Natural killer cell treated with Interleukin-12 subunit alpha and Interleukin-12 subunit beta and Interleukin-15 and Interleukin-18, amount 100 ng/mL, for 72 hours (primary cell): ENCODE results near the gene CEP152. TPM values are rescaled to one million over a fixed set of nuclear protein-coding genes. Genes with fewer than 3 reads are reported as not detected.
A peak's percentile ranks its signal among the peaks of the same experiment; 100 is the strongest.
"Not testable (repeated sequence)": the region's sequence is repeated elsewhere in the genome, so short reads cannot be mapped to it uniquely, and the experiment has no call there.

Source experiments
- ATAC-seq, 2 donors: fragments of 150-1000 bp; cut with Tn5 transposase in 1 of 2; sonication (Bioruptor Pico), chemical (Tn5 transposase) in 1 of 2; 2 replicates each; pipeline ENCODE4 v1.10.0; 2021
- DNase-seq: peaks from one replicate; pipeline ENCODE4 v3.0.0; 2022; ENCODE audit warnings: low spot score
- H3K27ac Mint-ChIP-seq, 2 donors: 1 replicate in 1 of 2; 2 replicates in 1 of 2; pipeline ENCODE4 v1.8.0; 2022; ENCODE audit warnings: mixed read lengths in 2 of 2, mild to moderate bottlenecking in 1 of 2, moderate library complexity in 1 of 2
- H3K27me3 Mint-ChIP-seq, 2 donors: 1 replicate in 1 of 2; 2 replicates in 1 of 2; pipeline ENCODE4 v1.8.0; 2022; ENCODE audit warnings: mixed read lengths in 2 of 2
- H3K36me3 Mint-ChIP-seq: one replicate; pipeline ENCODE4 v1.8.0; 2022; ENCODE audit warnings: mixed read lengths
- H3K4me1 Mint-ChIP-seq, 2 donors: 1 replicate in 1 of 2; 2 replicates in 1 of 2; pipeline ENCODE4 v1.8.0; 2022; ENCODE audit warnings: low read depth in 2 of 2, mixed read lengths in 2 of 2, mild to moderate bottlenecking in 1 of 2
- H3K4me3 Mint-ChIP-seq: one replicate; pipeline ENCODE4 v1.8.0; 2022; ENCODE audit warnings: mixed read lengths
- H3K9me3 Mint-ChIP-seq: 2 replicates; pipeline ENCODE4 v1.8.0; 2022; ENCODE audit warnings: mixed read lengths
- total RNA-seq, 2 donors: library from RNA; stranded (reverse); gene quantifications; one replicate each; pipeline ENCODE4 v1.2.3, GENCODE V29; 2022

CEP152 gene
- total RNA-seq, 2 donors from 2014 or later: 16.8 to 42.7 TPM

DNA sequence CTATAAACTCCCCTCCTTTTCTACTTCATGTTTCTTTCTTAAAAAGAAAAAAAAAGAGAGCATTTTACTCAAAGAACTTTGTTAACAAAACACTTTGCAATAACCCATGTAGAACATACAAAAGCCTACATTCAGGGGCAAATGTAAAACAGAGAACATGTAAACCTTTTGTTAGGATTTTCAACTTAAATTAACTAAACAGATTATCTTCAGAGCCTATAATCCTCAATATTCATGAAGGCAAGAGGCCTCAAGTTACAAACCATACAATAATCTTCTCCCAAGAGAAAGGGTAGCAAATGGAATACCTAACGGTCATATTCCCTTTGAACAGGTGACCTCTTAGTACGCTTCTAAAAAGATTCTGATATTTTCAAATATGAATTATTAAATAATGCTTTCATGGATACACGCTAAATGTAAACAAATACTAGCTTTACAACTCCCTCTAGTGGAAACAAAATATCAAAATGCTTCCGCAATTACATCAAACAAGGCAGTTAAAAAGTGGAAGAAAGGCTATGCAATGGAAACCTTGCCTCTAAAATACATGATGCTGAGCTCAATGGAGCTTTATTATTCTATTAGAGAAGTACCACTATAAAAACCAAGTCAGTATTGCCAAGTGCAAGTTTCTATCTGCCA, 9.9 kb downstream of the CEP152 start:
- DNase-seq (no peak), ATAC-seq (no peak)
- Mint-ChIP-seq H3K27ac (no peak overlapping the region), H3K4me3 (no peak overlapping the region), H3K9me3 (no peaks in the 10 kb centered on the region), H3K4me1 (peaks cover 14 to 21% of the 10 kb centered on the region in 2 donors), H3K27me3 (no peaks in the 10 kb centered on the region), H3K36me3 (peaks cover 28% of the 10 kb centered on the region)

- Mint-ChIP-seq H3K4me3 (no peak overlapping the region), H3K9me3 (no peaks in the 10 kb centered on the region), H3K27ac (no peak overlapping the region), H3K4me1 (peaks cover 18 to 25% of the 10 kb centered on the region in 2 donors), H3K36me3 (peaks cover 24% of the 10 kb centered on the region), H3K27me3 (no peaks in the 10 kb centered on the region)
- no peak for ATAC-seq
- DNase-seq: no peak
Measured at GRCh38 chr15:48800245-48800644, 10.6 kb downstream of the CEP152 start.

GRCh38 chr15:48798319-48798718, 12.6 kb downstream of the CEP152 start:
- ATAC-seq (no peak), DNase-seq (no peak)
- H3K27me3 Mint-ChIP-seq: no peaks in the 10 kb centered on the region
- no peak overlapping the region for H3K27ac Mint-ChIP-seq
- peaks cover 24 to 34% of the 10 kb centered on the region in 2 donors for H3K4me1 Mint-ChIP-seq
- H3K9me3 Mint-ChIP-seq: no peaks in the 10 kb centered on the region
- H3K36me3 Mint-ChIP-seq: peaks cover 16% of the 10 kb centered on the region
- H3K4me3 Mint-ChIP-seq: no peak overlapping the region

DNA sequence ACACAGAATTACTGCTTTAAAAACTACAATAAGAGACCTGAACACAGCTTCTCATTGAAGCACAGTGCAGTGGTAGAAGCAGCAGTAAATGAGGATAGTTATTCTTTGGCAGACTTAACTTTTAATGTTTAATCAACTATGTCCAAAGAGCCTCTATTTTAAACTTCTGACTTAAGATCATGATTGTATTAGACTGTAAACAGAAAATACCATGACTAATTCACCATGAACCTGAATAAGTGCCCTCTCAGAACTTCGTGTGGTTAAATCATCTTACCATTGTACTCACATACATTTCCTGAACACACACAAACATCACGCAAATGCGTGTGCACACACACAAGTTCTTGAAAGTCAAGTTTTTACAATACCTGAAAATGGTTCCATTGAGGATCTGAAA, 13.9 kb downstream of the CEP152 start:
- Mint-ChIP-seq H3K4me3 (peak overlapping the region; percentile 32), H3K36me3 (peaks cover 16% of the 10 kb centered on the region), H3K4me1 (peaks cover 24 to 34% of the 10 kb centered on the region in 2 donors), H3K27me3 (no peaks in the 10 kb centered on the region), H3K27ac (peak overlapping the region; percentile 45), H3K9me3 (no peaks in the 10 kb centered on the region)
- ATAC-seq: no peak
- no peak for DNase-seq

- Mint-ChIP-seq H3K27ac (peak overlapping the region; percentile 45), H3K27me3 (no peaks in the 10 kb centered on the region), H3K9me3 (no peaks in the 10 kb centered on the region), H3K4me1 (peaks cover 24 to 34% of the 10 kb centered on the region in 2 donors), H3K36me3 (peaks cover 16% of the 10 kb centered on the region), H3K4me3 (peak overlapping the region; percentile 32)
- no peak for DNase-seq
- no peak for ATAC-seq
Measured at GRCh38 chr15:48796521-48796920, 14.3 kb downstream of the CEP152 start.

- peaks cover 16% of the 10 kb centered on the region for H3K36me3 Mint-ChIP-seq
- DNase-seq (no peak), ATAC-seq (no peak)
- H3K4me3 Mint-ChIP-seq: peak overlapping the region; percentile 39
- no peaks in the 10 kb centered on the region for H3K27me3 Mint-ChIP-seq
- no peaks in the 10 kb centered on the region for H3K9me3 Mint-ChIP-seq
- H3K4me1 Mint-ChIP-seq: peaks cover 24 to 30% of the 10 kb centered on the region in 2 donors
- peak overlapping the region; percentile 45 for H3K27ac Mint-ChIP-seq
Measured at GRCh38 chr15:48795901-48796300, 15.0 kb downstream of the CEP152 start.

DNA sequence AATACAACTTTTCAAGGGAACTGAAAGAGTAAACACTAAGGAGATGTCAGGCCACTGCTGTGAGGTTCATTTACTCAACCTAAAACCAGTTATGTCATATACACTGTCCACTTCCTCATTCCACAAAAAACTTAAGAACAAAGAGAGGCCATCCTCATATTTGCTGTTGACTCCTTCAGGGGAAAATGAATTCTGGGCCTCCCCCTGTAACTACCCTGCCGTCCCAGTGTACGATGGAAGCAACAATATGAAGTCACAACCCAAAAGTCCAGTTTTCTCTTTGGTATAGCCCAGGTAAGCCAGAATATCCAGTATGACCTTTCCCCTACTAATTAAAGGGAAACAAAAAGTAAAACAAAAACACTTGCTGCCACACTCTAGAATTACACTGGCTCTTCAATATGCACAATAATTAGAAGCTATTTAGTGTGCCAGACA, 16.2 kb downstream of the CEP152 start:
- peak overlapping the region; percentile 60 to 91 for H3K27ac Mint-ChIP-seq
- H3K4me3 Mint-ChIP-seq: peak overlapping the region; percentile 56
- H3K27me3 Mint-ChIP-seq: no peaks in the 10 kb centered on the region
- ATAC-seq (peak; percentile 56 to 75), DNase-seq (no peak)
- peaks cover 24 to 30% of the 10 kb centered on the region in 2 donors for H3K4me1 Mint-ChIP-seq
- peaks cover 16% of the 10 kb centered on the region for H3K36me3 Mint-ChIP-seq
- no peaks in the 10 kb centered on the region for H3K9me3 Mint-ChIP-seq

DNA sequence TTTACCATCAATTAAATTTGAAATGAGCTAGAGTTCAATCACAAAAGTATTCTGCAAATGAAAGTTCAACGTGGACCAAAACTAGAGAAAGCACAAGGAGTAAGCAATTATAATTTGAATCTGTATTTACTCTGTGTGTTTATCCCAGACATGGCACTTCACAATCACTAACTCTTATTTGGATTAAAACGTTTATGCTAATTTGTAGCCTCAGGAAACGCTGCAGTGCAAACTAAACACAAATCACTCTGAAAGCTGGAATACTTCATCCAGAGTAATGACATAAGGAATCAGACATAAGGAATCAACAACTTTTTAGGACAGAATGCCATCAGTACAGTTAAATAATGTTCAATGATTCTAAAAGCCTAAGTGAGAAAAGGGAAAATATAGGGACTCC, 18.5 kb downstream of the CEP152 start:
- Mint-ChIP-seq H3K4me3 (no peak overlapping the region), H3K27me3 (no peaks in the 10 kb centered on the region)

DNA sequence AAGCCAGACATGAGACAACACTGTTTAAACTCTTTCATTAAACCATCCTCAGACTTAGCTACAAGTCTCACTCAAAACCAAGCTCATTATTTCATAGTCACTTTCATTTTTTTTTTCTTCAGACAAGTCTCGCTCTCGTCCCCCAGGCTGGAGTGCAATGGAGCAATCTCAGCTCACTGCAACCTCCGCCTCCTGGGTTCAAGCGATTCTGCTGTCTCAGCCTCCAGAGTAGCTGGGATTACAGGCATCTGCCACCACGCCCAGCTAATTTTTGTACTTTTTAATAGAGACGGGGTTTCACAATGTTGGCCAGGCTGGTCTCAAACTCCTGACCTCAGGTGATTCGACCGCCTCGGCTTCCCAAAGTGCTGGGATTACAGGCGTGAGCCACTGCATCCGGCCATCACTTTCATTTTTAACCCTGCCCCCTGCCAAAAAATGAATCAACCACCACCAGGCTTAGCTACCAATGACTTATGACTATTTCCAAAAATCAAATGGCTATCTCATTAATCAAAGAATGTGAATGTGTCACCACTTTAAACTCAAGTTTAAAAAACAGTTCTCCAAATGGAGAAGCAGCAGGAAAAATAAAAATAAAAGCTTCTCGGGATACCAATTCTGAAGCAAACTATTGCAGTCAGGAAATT, 20.3 kb downstream of the CEP152 start:
- H3K36me3 Mint-ChIP-seq: peaks cover 10% of the 10 kb centered on the region

More for the DNA sequence above, 18.5 kb downstream of the CEP152 start:
- ATAC-seq (no peak), DNase-seq (no peak)
- Mint-ChIP-seq H3K4me1 (peaks cover 23 to 27% of the 10 kb centered on the region in 2 donors), H3K9me3 (no peaks in the 10 kb centered on the region), H3K27ac (no peak overlapping the region), H3K36me3 (peaks cover 20% of the 10 kb centered on the region)

DNA sequence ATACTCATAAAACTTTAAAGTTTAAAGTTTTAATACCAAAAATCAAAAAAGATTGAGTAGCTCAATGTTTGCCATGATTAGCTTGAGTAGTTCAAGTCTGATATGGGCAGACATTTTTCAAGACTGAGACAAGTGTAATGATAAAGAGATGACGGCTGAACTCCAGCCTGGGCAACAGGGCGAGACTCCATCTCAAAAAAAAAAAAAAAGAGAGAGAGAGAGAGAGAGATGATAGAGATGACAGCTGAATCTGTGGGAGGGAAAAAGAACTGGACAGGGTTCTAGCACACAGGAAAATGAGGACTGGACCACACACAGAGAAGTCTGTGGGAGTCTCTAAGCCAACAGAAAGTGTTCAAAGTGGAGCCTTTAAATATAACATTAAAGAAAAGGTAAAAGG, 25.2 kb downstream of the CEP152 start:
- Mint-ChIP-seq H3K27ac (no peak overlapping the region), H3K4me1 (no peaks in the 10 kb centered on the region), H3K27me3 (no peaks in the 10 kb centered on the region), H3K36me3 (peaks cover 11% of the 10 kb centered on the region), H3K4me3 (no peak overlapping the region), H3K9me3 (no peaks in the 10 kb centered on the region)
- ATAC-seq (no peak), DNase-seq (no peak)

More for the DNA sequence above, 20.3 kb downstream of the CEP152 start:
- not testable (repeated sequence) for ATAC-seq, H3K27me3 Mint-ChIP-seq, H3K27ac Mint-ChIP-seq, H3K4me1 Mint-ChIP-seq, H3K4me3 Mint-ChIP-seq, H3K9me3 Mint-ChIP-seq, DNase-seq

DNA sequence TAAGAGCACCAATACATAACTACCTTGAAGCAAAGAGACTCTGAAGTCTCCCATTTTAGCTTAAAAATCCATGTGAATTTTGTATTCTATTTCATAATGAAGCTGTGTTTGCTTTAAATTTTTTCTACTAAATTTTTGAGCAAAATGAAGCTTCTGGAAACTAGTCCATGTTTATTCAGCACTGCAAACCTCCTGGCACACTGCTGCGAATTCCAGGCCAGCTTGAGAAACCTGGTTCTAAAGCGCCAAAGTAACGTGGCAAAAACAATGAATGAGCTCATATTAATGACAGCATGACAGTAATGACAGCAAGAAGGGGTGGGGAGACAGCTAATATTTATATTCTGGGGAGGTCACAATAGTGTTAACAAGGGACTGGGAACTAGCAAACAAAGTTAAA, 25.7 kb downstream of the CEP152 start:
- Mint-ChIP-seq H3K36me3 (peaks cover 14% of the 10 kb centered on the region), H3K4me3 (no peak overlapping the region)

GRCh38 chr15:48784756-48785155, 26.1 kb downstream of the CEP152 start:
- H3K4me1 Mint-ChIP-seq: no peaks in the 10 kb centered on the region
- no peaks in the 10 kb centered on the region for H3K27me3 Mint-ChIP-seq
- no peak overlapping the region for H3K27ac Mint-ChIP-seq
- H3K4me3 Mint-ChIP-seq: no peak overlapping the region
- no peaks in the 10 kb centered on the region for H3K9me3 Mint-ChIP-seq
- DNase-seq: no peak
- ATAC-seq: no peak
- H3K36me3 Mint-ChIP-seq: peaks cover 14% of the 10 kb centered on the region

More for the DNA sequence above, 25.7 kb downstream of the CEP152 start:
- Mint-ChIP-seq H3K4me1 (no peaks in the 10 kb centered on the region), H3K27me3 (no peaks in the 10 kb centered on the region), H3K27ac (no peak overlapping the region), H3K9me3 (no peaks in the 10 kb centered on the region)
- DNase-seq (no peak), ATAC-seq (no peak)

- no peak overlapping the region for H3K27ac Mint-ChIP-seq
- H3K9me3 Mint-ChIP-seq: no peaks in the 10 kb centered on the region
- DNase-seq (no peak), ATAC-seq (no peak)
- H3K4me3 Mint-ChIP-seq: no peak overlapping the region
- H3K27me3 Mint-ChIP-seq: no peaks in the 10 kb centered on the region
- H3K36me3 Mint-ChIP-seq: peaks cover 8% of the 10 kb centered on the region
- H3K4me1 Mint-ChIP-seq: no peaks in the 10 kb centered on the region
Measured at GRCh38 chr15:48782911-48783310, 28.0 kb downstream of the CEP152 start.

GRCh38 chr15:48781481-48782081, 29.3 kb downstream of the CEP152 start:
- no peaks in the 10 kb centered on the region for H3K4me1 Mint-ChIP-seq
- no peak overlapping the region for H3K27ac Mint-ChIP-seq
- H3K27me3 Mint-ChIP-seq: no peaks in the 10 kb centered on the region
- DNase-seq (no peak), ATAC-seq (no peak)
- no peaks in the 10 kb centered on the region for H3K9me3 Mint-ChIP-seq
- H3K36me3 Mint-ChIP-seq: peaks cover 8% of the 10 kb centered on the region
- no peak overlapping the region for H3K4me3 Mint-ChIP-seq
